Esophagus muscularis mucosa (tissue), 4 donors: ENCODE data around the gene SLC8B1. TPM values are rescaled to one million over a fixed set of nuclear protein-coding genes. Genes with fewer than 3 reads are reported as not detected.

Experiments used
- DNase-seq: peaks from one replicate; pipeline ENCODE4 v3.0.0-alpha.2; 2017; ENCODE audit errors: extremely low spot score
- H3K27ac ChIP-seq, 4 donors: fragments of 200-600 bp; sonication (generic); replicated peaks in 1 of 4; 1 replicate in 3 of 4; 2 replicates in 1 of 4; pipeline ENCODE4 v1.5.1; 2016 to 2019; ENCODE audit warnings: mild to moderate bottlenecking in 1 of 4
- H3K27me3 ChIP-seq, 4 donors: fragments of 200-600 bp; sonication (generic); one replicate each; pipeline versions ENCODE4 v1.5.1 to v1.6.0; 2016 to 2019
- H3K36me3 ChIP-seq, 4 donors: fragments of 200-600 bp; sonication (generic); one replicate each; pipeline ENCODE4 v1.5.1; 2016 to 2019
- H3K4me1 ChIP-seq, 4 donors: fragments of 200-600 bp; sonication (generic); one replicate each; pipeline ENCODE4 v1.5.1; 2016 to 2019
- H3K4me3 ChIP-seq, 4 donors: fragments of 200-600 bp; sonication (generic); 1 replicate in 2 of 4; 2 replicates in 2 of 4; pipeline ENCODE4 v1.5.1; 2016 to 2019; ENCODE audit warnings: mild to moderate bottlenecking in 4 of 4, moderate library complexity in 1 of 4
- H3K9me3 ChIP-seq, 4 donors: fragments of 200-600 bp; sonication (generic); 1 replicate in 3 of 4; 2 replicates in 1 of 4; pipeline ENCODE4 v1.5.1; 2016 to 2019
- CTCF ChIP-seq, 3 experiments: fragments of 200-600 bp in 2 of 3; fragments of 450-650 bp in 1 of 3; sonication (generic) in 2 of 3; IDR thresholded peaks; one replicate each; pipeline ENCODE4 v1.5.1; 2017 to 2019; ENCODE audit warnings: antibody characterized with exemption in 3 of 3, mild to moderate bottlenecking in 2 of 3, moderate library complexity in 1 of 3
- EP300 ChIP-seq: sonication (generic); formaldehyde crosslinking; IDR thresholded peaks from one replicate; pipeline ENCODE4 v1.6.1; 2017; ENCODE audit warnings: antibody characterized with exemption
- POLR2A ChIP-seq: fragments of 450-650 bp; IDR thresholded peaks from one replicate; pipeline ENCODE4 v1.6.1; 2017; ENCODE audit warnings: antibody characterized with exemption, moderate library complexity, mild to moderate bottlenecking, low read depth
- POLR2AphosphoS5 ChIP-seq, 2 donors: sonication (generic); formaldehyde crosslinking; IDR thresholded peaks; one replicate each; pipeline ENCODE4 v1.6.1; 2017; ENCODE audit warnings: antibody characterized with exemption in 2 of 2
- WGBS: methylation state at CpG from one replicate; pipeline ENCODE4 v1.1.5; 2018; 5-methylcytosine and 5-hydroxymethylcytosine counted together
- intact Hi-C: fragments of 100-400 bp; cut with DNase I; formaldehyde crosslinking; loops from one replicate; pipeline ENCODE4 v1.15.1; 2023
- total RNA-seq, 4 donors: library from RNA; depleted of rRNA; stranded (reverse); fragments of >200 nt; gene quantifications; one replicate each; pipeline versions ENCODE4 v1.1.0 to v1.2.1, GENCODE V29; 2016

The SLC8B1 gene
- total RNA-seq, 4 donors from 2014 or later, result 19.1 to 22.8 (median 19.8) TPM

GRCh38 chr12:113268621-113269020, 66.3 kb downstream of the SLC8B1 start:
- 91% methylated on average over 7 of the region's 19 CpGs for WGBS
- Histone ChIP-seq H3K4me1 (peaks cover 27 to 32% (median 28%) of the 10 kb centered on the region in 4 donors), H3K9me3 (no peaks in the 10 kb centered on the region), H3K27me3 (no peaks in the 10 kb centered on the region), H3K36me3 (peaks cover 28 to 93% (median 64%) of the 10 kb centered on the region in 4 donors), H3K27ac (no peak overlapping the region), H3K4me3 (no peak overlapping the region)
- no peak for DNase-seq
- intact Hi-C loops, result no loop called here
- TF ChIP-seq POLR2AphosphoS5 (IDR thresholded peaks at IDR 0.05) (no peak), CTCF (IDR thresholded peaks at IDR 0.05) (no peak), EP300 (no peak), POLR2A (no peak)

GRCh38 chr12:113268136-113268535, 66.8 kb downstream of the SLC8B1 start:
- Histone ChIP-seq H3K4me3 (no peak overlapping the region), H3K9me3 (no peaks in the 10 kb centered on the region), H3K4me1 (peaks cover 22 to 32% (median 26%) of the 10 kb centered on the region in 4 donors), H3K27ac (no peak overlapping the region), H3K36me3 (peaks cover 28 to 88% (median 59%) of the 10 kb centered on the region in 4 donors), H3K27me3 (no peaks in the 10 kb centered on the region)
- 96% methylated on average over 12 of the region's 12 CpGs for WGBS
- intact Hi-C loops, result no loop called here
- DNase-seq, result no peak
- TF ChIP-seq POLR2AphosphoS5 (IDR thresholded peaks at IDR 0.05) (no peak), EP300 (no peak)

GRCh38 chr12:113267621-113268020, 67.3 kb downstream of the SLC8B1 start:
- H3K9me3 ChIP-seq, result no peaks in the 10 kb centered on the region

GRCh38 chr12:113266106-113266895, 68.6 kb downstream of the SLC8B1 start:
- H3K4me3 ChIP-seq, result no peak overlapping the region
- no peak overlapping the region for H3K27ac ChIP-seq
- WGBS, result 98% methylated on average over 21 of the region's 23 CpGs
- TF ChIP-seq EP300, result no peak
- no peak for TF ChIP-seq CTCF (IDR thresholded peaks at IDR 0.05)
- TF ChIP-seq POLR2AphosphoS5 (IDR thresholded peaks at IDR 0.05), result no peak
- TF ChIP-seq POLR2A, result no peak
- intact Hi-C loops, result no loop called here
- peaks cover 28 to 71% (median 58%) of the 10 kb centered on the region in 4 donors for H3K36me3 ChIP-seq
- H3K4me1 ChIP-seq, result peaks cover 13 to 30% (median 21%) of the 10 kb centered on the region in 4 donors
- H3K9me3 ChIP-seq, result no peaks in the 10 kb centered on the region
- no peaks in the 10 kb centered on the region for H3K27me3 ChIP-seq
- DNase-seq, result no peak

More at GRCh38 chr12:113267621-113268020, 67.3 kb downstream of the SLC8B1 start:
- H3K27ac ChIP-seq, result no peak overlapping the region
- TF ChIP-seq POLR2A, result no peak
- no peak for TF ChIP-seq CTCF (IDR thresholded peaks at IDR 0.05)
- no peak for TF ChIP-seq POLR2AphosphoS5 (IDR thresholded peaks at IDR 0.05)
- TF ChIP-seq EP300, result no peak
- H3K36me3 ChIP-seq, result peaks cover 28 to 83% (median 55%) of the 10 kb centered on the region in 4 donors
- DNase-seq, result no peak
- no peaks in the 10 kb centered on the region for H3K27me3 ChIP-seq
- no peak overlapping the region for H3K4me3 ChIP-seq
- H3K4me1 ChIP-seq, result peaks cover 17 to 30% (median 23%) of the 10 kb centered on the region in 4 donors
- WGBS, result 91% methylated on average over 6 of the region's 7 CpGs
- intact Hi-C loops, result no loop called here

- 94% methylated on average over 8 of the region's 9 CpGs for WGBS
- TF ChIP-seq POLR2A (no peak), EP300 (no peak), POLR2AphosphoS5 (IDR thresholded peaks at IDR 0.05) (no peak), CTCF (IDR thresholded peaks at IDR 0.05) (no peak)
- H3K27ac ChIP-seq, result peak overlapping the region in 3 of 4 donors; percentile 2 to 17 (median 5)
- no peak overlapping the region for H3K4me3 ChIP-seq
- H3K4me1 ChIP-seq, result peaks cover 29 to 48% (median 39%) of the 10 kb centered on the region in 4 donors
- intact Hi-C loops, result no loop called here
- H3K9me3 ChIP-seq, result no peaks in the 10 kb centered on the region
- DNase-seq, result no peak
- H3K36me3 ChIP-seq, result peaks cover 13 to 47% (median 39%) of the 10 kb centered on the region in 4 donors
- no peaks in the 10 kb centered on the region for H3K27me3 ChIP-seq
Observed at GRCh38 chr12:113263431-113263963, 71.4 kb downstream of the SLC8B1 start.
